IMR-90 (cell line): Measurements from ENCODE around the gene DAP3. TPM values are rescaled to one million over a fixed set of nuclear protein-coding genes. Genes with fewer than 3 reads are reported as not detected.
"Not testable (repeated sequence)": the region's sequence is repeated elsewhere in the genome, so short reads cannot be mapped to it uniquely, and the experiment has no call there.

ENCODE experiments used
- ATAC-seq: fragments of 200-7000 bp; cut with Tn5 transposase; 2 replicates; pipeline ENCODE4 v1.9.1; 2020; ENCODE audit warnings: low read depth, mild to moderate bottlenecking, moderate library complexity
- BruUV-seq: library from RNA; stranded (reverse); fragments of 400-500 nt; replicated peaks from 2 replicates; lab custom pipeline; 2021; lab: Mats Ljungman, UMichigan
- CTCF ChIA-PET: fragments of 300-600 bp; formaldehyde crosslinking; extraction: SDS; loops from one replicate; lab custom pipeline; 2021; ENCODE audit warnings: antibody characterized with exemption; lab: Yijun Ruan, JAX
- POLR2A ChIA-PET: fragments of 300-600 bp; sonication (Branson Sonifier 250); formaldehyde crosslinking; loops from one replicate; lab custom pipeline; 2022; ENCODE audit warnings: antibody characterized with exemption; ENCODE audit not compliant: unreplicated experiment; lab: Charles Lee
- DNase-seq: peaks from one replicate; pipeline ENCODE4 v3.0.0; 2013
- H2AFZ ChIP-seq: replicated peaks from 2 replicates; pipeline ENCODE3; 2013; ENCODE audit warnings: low read length, mild to moderate bottlenecking; ENCODE audit not compliant: poor library complexity
- H2AK5ac ChIP-seq: 2 replicates; pipeline ENCODE4 v1.6.1; 2013; ENCODE audit warnings: low read depth, low read length, inconsistent platforms
- H2AK9ac ChIP-seq: replicated peaks from 2 replicates; pipeline ENCODE3; 2013; ENCODE audit warnings: mild to moderate bottlenecking, low read depth, low read length, moderate library complexity; ENCODE audit not compliant: poor library complexity
- H2BK120ac ChIP-seq: 2 replicates; pipeline ENCODE4 v1.6.1; 2013; ENCODE audit warnings: low read depth, low read length, inconsistent platforms
- H2BK15ac ChIP-seq: 3 replicates; pipeline ENCODE4 v1.6.1; 2013; ENCODE audit warnings: low read depth, low read length, inconsistent platforms
- H2BK20ac ChIP-seq: 2 replicates; pipeline ENCODE4 v1.6.1; 2013; ENCODE audit warnings: low read depth, mild to moderate bottlenecking, inconsistent platforms, low read length, moderate library complexity
- H2BK5ac ChIP-seq: 2 replicates; pipeline ENCODE4 v1.6.1; 2013; ENCODE audit warnings: mild to moderate bottlenecking, low read depth, low read length, inconsistent platforms; ENCODE audit not compliant: poor library complexity, severe bottlenecking
- H3K14ac ChIP-seq: replicated peaks from 2 replicates; pipeline ENCODE4 v1.6.1; 2013; ENCODE audit warnings: low read depth, low read length, inconsistent platforms
- H3K18ac ChIP-seq: 2 replicates; pipeline ENCODE4 v1.6.1; 2013; ENCODE audit warnings: low read depth, low read length, control low read depth
- H3K23ac ChIP-seq: 2 replicates; pipeline ENCODE4 v1.6.1; 2013; ENCODE audit warnings: low read depth, low read length, inconsistent platforms
- H3K27ac ChIP-seq: 2 replicates; pipeline ENCODE4 v1.5.1; 2013; ENCODE audit warnings: mild to moderate bottlenecking, control low read depth, low read length; ENCODE audit not compliant: insufficient read depth
- H3K27me3 ChIP-seq: 2 replicates; pipeline ENCODE4 v1.6.1; 2013; ENCODE audit warnings: low read length; ENCODE audit not compliant: control insufficient read depth, insufficient read depth
- H3K36me3 ChIP-seq: 2 replicates; pipeline ENCODE4 v1.6.1; 2013; ENCODE audit warnings: low read length, mixed read lengths; ENCODE audit not compliant: control insufficient read depth, insufficient read depth
- H3K4ac ChIP-seq: 2 replicates; pipeline ENCODE4 v1.6.1; 2013; ENCODE audit warnings: low read depth, low read length, inconsistent platforms
- H3K4me1 ChIP-seq: 2 replicates; pipeline ENCODE4 v1.6.1; 2013; ENCODE audit warnings: low read length, mixed read lengths; ENCODE audit not compliant: control insufficient read depth, insufficient read depth
- H3K4me2 ChIP-seq: 2 replicates; pipeline ENCODE4 v1.6.1; 2013; ENCODE audit warnings: low read depth, mild to moderate bottlenecking, control low read depth, low read length, moderate library complexity
- H3K4me3 ChIP-seq: 2 replicates; pipeline ENCODE4 v1.5.1; 2013; ENCODE audit warnings: low read depth, mild to moderate bottlenecking, control low read depth, low read length, moderate library complexity; ENCODE audit not compliant: insufficient read depth
- H3K56ac ChIP-seq: 2 replicates; pipeline ENCODE4 v1.6.1; 2013; ENCODE audit warnings: low read length, inconsistent platforms; ENCODE audit not compliant: insufficient read depth; ENCODE audit errors: extremely low read depth
- H3K79me1 ChIP-seq, 2 experiments: 2 replicates each; pipeline ENCODE4 v1.6.1; 2013; ENCODE audit warnings: low read length in 2 of 2, inconsistent platforms in 1 of 2, low read depth in 1 of 2
- H3K9ac ChIP-seq: 2 replicates; pipeline ENCODE4 v1.6.1; 2013; ENCODE audit warnings: low read depth, low read length, control low read depth
- H3K9me1 ChIP-seq: 2 replicates; pipeline ENCODE4 v1.6.1; 2013; ENCODE audit warnings: low read length, inconsistent platforms; ENCODE audit not compliant: insufficient read depth
- H3K9me3 ChIP-seq: 2 replicates; pipeline ENCODE4 v1.6.1; 2013; ENCODE audit warnings: low read length; ENCODE audit not compliant: control insufficient read depth, insufficient read depth
- H4K20me1 ChIP-seq: 2 replicates; pipeline ENCODE4 v1.6.1; 2013; ENCODE audit warnings: low read length, inconsistent platforms; ENCODE audit not compliant: insufficient read depth
- H4K5ac ChIP-seq: 2 replicates; pipeline ENCODE4 v1.6.1; 2013; ENCODE audit warnings: mild to moderate bottlenecking, low read depth, low read length, control low read depth
- H4K8ac ChIP-seq, 2 experiments: 2 replicates each; pipeline ENCODE4 v1.6.1; 2013; ENCODE audit warnings: low read depth in 2 of 2, low read length in 2 of 2, control low read depth in 1 of 2, inconsistent platforms in 1 of 2
- H4K91ac ChIP-seq: 2 replicates; pipeline ENCODE4 v1.6.1; 2013; ENCODE audit warnings: low read depth, low read length, inconsistent platforms; ENCODE audit not compliant: insufficient read depth
- WGBS, 2 experiments: methylation state at CpG; one replicate each; pipeline versions ENCODE4 v1.1.5 to v1.1.7; 2013; ENCODE audit warnings: missing lambda C conversion rate in 2 of 2; ENCODE audit not compliant: insufficient read length in 1 of 2; ENCODE audit errors: extremely low coverage in 2 of 2; 5-methylcytosine and 5-hydroxymethylcytosine counted together
- dilution Hi-C: fragments of 300-500 bp; cut with HindIII; formaldehyde crosslinking; loops from one replicate; pipeline ENCODE4 v1.14.3; 2018; ENCODE audit warnings: low sequenced_read_pairs; ENCODE audit not compliant: unreplicated experiment
- in situ Hi-C: fragments of 300-500 bp; cut with MboI; formaldehyde crosslinking; loops from 3 replicates; pipeline ENCODE4 v1.14.3; 2019; ENCODE audit warnings: low sequenced_read_pairs, inconsistent platforms, mixed read lengths
- intact Hi-C: fragments of 100-400 bp; cut with micrococcal nuclease; formaldehyde crosslinking; loops from 2 replicates; pipeline ENCODE4 v1.10.0; 2022
- polyA plus RNA-seq, 3 experiments: library from polyadenylated mRNA; depleted of rRNA; stranded (reverse); fragments of >200 nt; gene quantifications; 2 replicates each; pipeline ENCODE4 v1.2.3, GENCODE V29; 2012; ENCODE audit warnings: low replicate concordance in 1 of 3
- total RNA-seq: library from RNA; depleted of rRNA; stranded (reverse); fragments of >200 nt; gene quantifications from 2 replicates; pipeline ENCODE4 v1.2.3, GENCODE V29; 2012

DAP3 gene
- total and polyA plus RNA-seq, 2 of the 4 experiments (the other 2 are of a cell fraction): 48.6 to 126 TPM

- H3K27me3 ChIP-seq, ATAC-seq, H3K23ac ChIP-seq, H3K14ac ChIP-seq, POLR2A ChIA-PET, H2AK9ac ChIP-seq, H2BK5ac ChIP-seq, dilution Hi-C loops, H4K5ac ChIP-seq, H3K9me3 ChIP-seq, H3K4me2 ChIP-seq, H4K8ac ChIP-seq, H3K4me1 ChIP-seq, DNase-seq, H2AK5ac ChIP-seq, H4K20me1 ChIP-seq, H3K27ac ChIP-seq, H3K9me1 ChIP-seq, H3K4ac ChIP-seq, BruUV-seq, H2AFZ ChIP-seq, intact Hi-C loops, in situ Hi-C loops, H2BK15ac ChIP-seq, H3K9ac ChIP-seq, H3K4me3 ChIP-seq, H4K91ac ChIP-seq, H3K18ac ChIP-seq, H3K56ac ChIP-seq, H2BK120ac ChIP-seq, H2BK20ac ChIP-seq: not testable (repeated sequence)
- H3K36me3 ChIP-seq: peaks cover 18% of the 10 kb centered on the region
- WGBS, 2 experiments: 100% methylated on average over 2 of the region's 3 CpGs; no CpG with 5 or more reads in 1 of the 2 experiments
- peaks cover 16 to 25% of the 10 kb centered on the region in 2 experiments for H3K79me1 ChIP-seq
- CTCF ChIA-PET: interaction anchor here (0.7 kb wide), 1 partner anchor 12 kb away, joined by 4 read pairs; no protein-coding TSS in a partner anchor
Measured at GRCh38 chr1:155715056-155715455, 26.2 kb downstream of the DAP3 start.
